Astrocyte (in vitro differentiated cells and primary cell): ENCODE results near the gene ARHGAP25.

ENCODE experiments used
- EZH2 ChIP-seq: IDR thresholded peaks from 2 replicates; pipeline ENCODE4 v1.6.1; 2012; ENCODE audit warnings: mild to moderate bottlenecking, low read length, inconsistent platforms; ENCODE audit not compliant: insufficient read depth
- TF ChIP-seq, protein P1 (sequence below): IDR thresholded peaks from 2 replicates; pipeline ENCODE4 v1.5.1; 2011; ENCODE audit warnings: low read depth, mild to moderate bottlenecking, inconsistent platforms, low read length, moderate library complexity; ENCODE audit not compliant: insufficient read depth

DNA sequence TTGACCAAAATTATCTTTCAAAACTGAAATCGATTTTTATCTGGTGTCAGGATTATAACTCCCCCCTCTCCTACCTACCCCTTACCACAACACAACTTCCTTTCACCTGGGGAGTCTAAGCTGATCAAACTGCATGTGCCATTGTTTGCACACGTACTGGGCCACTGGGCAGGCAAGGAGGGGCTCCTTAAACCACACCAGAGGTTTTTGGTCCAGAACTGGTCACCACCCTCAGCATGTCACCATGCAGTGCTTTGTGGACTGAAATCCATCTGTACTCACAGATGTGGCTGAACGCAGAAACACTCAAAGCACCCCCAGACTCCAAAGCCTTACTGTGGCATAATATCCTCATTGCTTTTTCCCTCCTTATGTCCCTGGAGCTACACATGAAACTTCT, 13.9 kb upstream of the ARHGAP25 start:
- TF ChIP-seq, protein P1, sequence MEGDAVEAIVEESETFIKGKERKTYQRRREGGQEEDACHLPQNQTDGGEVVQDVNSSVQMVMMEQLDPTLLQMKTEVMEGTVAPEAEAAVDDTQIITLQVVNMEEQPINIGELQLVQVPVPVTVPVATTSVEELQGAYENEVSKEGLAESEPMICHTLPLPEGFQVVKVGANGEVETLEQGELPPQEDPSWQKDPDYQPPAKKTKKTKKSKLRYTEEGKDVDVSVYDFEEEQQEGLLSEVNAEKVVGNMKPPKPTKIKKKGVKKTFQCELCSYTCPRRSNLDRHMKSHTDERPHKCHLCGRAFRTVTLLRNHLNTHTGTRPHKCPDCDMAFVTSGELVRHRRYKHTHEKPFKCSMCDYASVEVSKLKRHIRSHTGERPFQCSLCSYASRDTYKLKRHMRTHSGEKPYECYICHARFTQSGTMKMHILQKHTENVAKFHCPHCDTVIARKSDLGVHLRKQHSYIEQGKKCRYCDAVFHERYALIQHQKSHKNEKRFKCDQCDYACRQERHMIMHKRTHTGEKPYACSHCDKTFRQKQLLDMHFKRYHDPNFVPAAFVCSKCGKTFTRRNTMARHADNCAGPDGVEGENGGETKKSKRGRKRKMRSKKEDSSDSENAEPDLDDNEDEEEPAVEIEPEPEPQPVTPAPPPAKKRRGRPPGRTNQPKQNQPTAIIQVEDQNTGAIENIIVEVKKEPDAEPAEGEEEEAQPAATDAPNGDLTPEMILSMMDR, result no peak
- TF ChIP-seq EZH2, result no peak
